Gastrocnemius medialis (tissue), 4 donors: ENCODE results near the gene ERICH3.

Source experiments
- CTCF ChIP-seq, 5 experiments: fragments of 450-650 bp in 3 of 5; fragments of 200-600 bp in 2 of 5; sonication (generic) in 2 of 5; IDR thresholded peaks in 4 of 5; conservative IDR thresholded peaks in 1 of 5; 1 replicate in 4 of 5; 2 replicates in 1 of 5; pipeline ENCODE4 v1.5.1; 2016 to 2019; ENCODE audit warnings: antibody characterized with exemption in 5 of 5, mild to moderate bottlenecking in 3 of 5, moderate library complexity in 3 of 5
- POLR2A ChIP-seq, 2 donors: fragments of 450-650 bp; IDR thresholded peaks; one replicate each; pipeline ENCODE4 v1.6.1; 2017; ENCODE audit warnings: antibody characterized with exemption in 2 of 2, mild to moderate bottlenecking in 2 of 2, moderate library complexity in 2 of 2

GRCh38 chr1:74620242-74620641 lies 53.4 kb downstream of the ERICH3 start:
- TF ChIP-seq CTCF (IDR thresholded peaks at IDR 0.05 in 4 of 5, conservative IDR thresholded peaks at IDR 0.05 in 1 of 5) (no peak), POLR2A (IDR thresholded peaks at IDR 0.05) (no peak)
